GM21528 (cell line): Measurements from ENCODE around the gene NAA20.

Source experiments
- ATAC-seq: cut with Tn5 transposase; IDR thresholded peaks from one replicate; pipeline ENCODE4 v1.9.1; 2021; ENCODE audit warnings: mild to moderate bottlenecking, moderate library complexity; ENCODE audit not compliant: unreplicated experiment, low FRiP score

Gene NAA20

DNA sequence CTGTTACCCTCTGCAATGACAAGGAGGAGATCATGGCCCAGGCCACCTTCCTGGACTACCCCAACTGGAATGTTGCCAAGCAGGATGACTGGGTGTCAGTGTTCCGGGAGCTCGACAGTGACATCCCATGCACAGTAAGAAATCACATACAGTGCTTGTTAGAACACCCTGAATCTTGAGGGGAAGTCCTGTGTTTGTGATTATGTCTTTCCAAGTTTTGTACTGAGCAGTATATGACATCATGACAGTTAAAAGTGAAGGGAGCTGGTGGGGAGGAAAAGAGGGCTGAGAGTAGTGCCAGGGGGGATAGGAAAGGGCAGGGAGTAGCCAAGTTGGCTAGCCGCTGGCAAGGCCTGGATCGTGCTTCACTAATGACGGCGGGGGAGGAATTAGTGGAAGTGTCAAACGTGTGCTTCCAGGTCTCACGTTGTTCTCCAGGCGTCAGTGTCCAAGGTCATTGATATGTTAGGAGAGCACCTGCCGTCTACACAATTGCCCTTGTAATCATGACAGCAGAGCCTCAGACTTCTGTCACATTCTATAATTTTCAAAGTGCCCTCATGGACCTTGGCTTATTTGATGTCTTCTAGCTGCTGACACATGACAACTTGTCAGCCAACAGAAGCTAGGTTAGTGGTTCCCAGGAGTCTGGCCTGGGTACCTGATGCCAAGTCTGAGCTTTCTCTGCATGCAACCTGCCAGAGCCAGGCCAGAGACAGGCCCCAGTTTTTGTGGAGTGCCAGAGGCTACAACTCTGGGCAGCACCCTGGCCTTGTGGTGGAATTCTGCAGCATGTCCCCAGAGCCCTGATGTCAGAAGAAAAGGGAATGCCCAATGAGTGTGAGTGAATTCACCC, 53.9 kb downstream of the NAA20 start:
- ATAC-seq = no peak

DNA sequence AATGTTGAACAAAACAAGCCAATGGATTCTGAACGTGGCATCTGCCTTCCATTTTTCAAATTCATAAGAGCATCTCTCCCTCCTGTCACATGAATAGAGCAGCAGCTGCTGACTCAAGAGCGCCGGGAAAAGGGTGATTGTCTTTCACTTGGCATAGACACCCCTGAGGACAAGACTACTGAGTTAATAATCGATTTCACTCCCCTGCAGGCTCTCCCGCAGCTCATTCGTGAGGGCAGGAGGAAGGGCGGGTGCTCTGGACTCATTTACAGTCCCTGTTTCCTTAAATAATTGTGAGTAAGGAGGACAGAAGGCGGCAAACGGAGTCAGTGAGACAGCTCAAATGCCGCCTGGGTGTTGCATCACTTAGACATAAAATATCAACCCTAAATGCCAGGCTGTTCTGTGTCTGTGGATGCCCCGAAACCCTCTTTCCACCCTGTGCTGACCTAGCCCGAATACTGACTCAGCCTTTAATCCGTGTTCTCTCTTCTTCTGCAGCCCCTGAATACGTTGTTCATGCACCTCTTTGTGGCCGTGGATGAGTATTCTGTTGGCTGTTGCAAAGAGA, 56.7 kb downstream of the NAA20 start:
- no peak for ATAC-seq

GRCh38 chr20:20075032-20075431, 57.9 kb downstream of the NAA20 start:
- no peak for ATAC-seq

- no peak for ATAC-seq
Measured at GRCh38 chr20:20076297-20077065, 59.3 kb downstream of the NAA20 start.

DNA sequence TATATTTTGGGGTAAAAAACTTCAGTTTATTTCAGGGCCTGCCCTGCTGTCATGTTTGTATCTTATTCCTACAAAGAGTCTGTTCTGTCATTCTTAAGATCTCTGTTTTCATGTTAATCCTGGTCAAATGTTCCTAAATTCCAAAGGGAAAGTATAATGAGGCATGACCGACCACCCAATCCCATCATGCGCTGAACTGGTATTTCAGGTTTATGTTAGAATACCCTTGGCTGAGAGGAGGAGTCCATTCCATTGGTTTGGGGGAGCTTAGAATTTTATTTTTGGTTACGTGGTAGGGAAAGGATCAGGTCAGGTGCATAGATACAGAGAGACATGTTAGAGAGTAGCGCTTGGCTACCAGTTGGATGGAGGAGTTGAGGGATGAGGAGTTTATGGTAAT, 60.9 kb downstream of the NAA20 start:
- ATAC-seq = no peak

DNA sequence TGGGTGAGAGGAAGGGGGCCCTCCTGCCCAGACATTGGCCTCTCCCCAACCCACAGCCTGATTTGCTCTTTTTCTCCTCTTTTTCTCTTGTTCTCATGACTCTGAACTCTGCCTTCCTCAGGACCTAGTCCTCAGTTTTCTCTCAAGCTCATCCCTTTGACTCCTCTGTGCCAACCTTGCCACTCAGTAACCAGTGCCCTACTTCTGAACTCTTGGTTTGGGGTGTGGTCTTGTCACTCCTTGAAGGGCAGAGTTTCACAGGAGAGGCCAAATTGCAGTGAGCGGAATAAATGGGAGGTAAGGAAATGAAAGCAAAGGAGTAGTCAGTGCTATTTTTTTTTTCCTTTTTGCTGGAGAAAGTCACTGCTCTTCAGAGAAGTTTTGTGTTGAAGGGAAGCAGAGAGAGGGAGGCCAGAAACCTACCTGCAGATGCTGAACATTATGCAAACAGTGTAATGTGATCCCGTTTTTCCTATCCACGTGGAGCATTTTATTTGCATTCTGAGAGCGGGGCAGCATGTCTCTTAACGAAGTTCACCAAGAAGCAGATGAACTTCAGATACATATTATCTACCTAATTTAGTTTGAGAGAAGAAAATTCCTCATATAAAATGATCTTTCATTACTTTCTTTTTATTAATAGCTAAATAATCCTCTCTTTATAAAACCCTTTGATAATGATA, 62.1 kb downstream of the NAA20 start:
- no peak for ATAC-seq
